Endothelial cell of umbilical vein (primary cell): ENCODE data around the gene DUSP5. TPM values are rescaled to one million over a fixed set of nuclear protein-coding genes. Genes with fewer than 3 reads are reported as not detected.

Experiments
- BruUV-seq: library from RNA; stranded (reverse); fragments of 400-500 nt; replicated peaks from 2 replicates; lab custom pipeline; 2021; lab: Mats Ljungman, UMichigan
- CTCF ChIA-PET: fragments of 300-600, 350-600 bp; sonication (Branson Sonifier 250); formaldehyde crosslinking; loops from one replicate; lab custom pipeline; 2021; ENCODE audit warnings: antibody characterized with exemption, inconsistent platforms; lab: Charles Lee
- POLR2A ChIA-PET: fragments of 300-600, 350-600 bp; sonication (Branson Sonifier 250); formaldehyde crosslinking; loops from one replicate; lab custom pipeline; 2021; ENCODE audit warnings: antibody characterized with exemption, inconsistent platforms; lab: Charles Lee
- DNase-seq: peaks from one replicate; pipeline ENCODE4 v3.0.0-alpha.2; 2011; ENCODE audit warnings: low read depth, low spot score
- FAIRE-seq: peaks from 2 replicates; lab custom pipeline; 2011; peaks lifted over from hg19 to GRCh38; lab: Jason Lieb, UNC
- H2AFZ ChIP-seq: 2 replicates; pipeline ENCODE4 v1.6.0; 2012; ENCODE audit warnings: low read depth, low read length, control low read depth, inconsistent platforms
- H3K27ac ChIP-seq: 2 replicates; pipeline ENCODE4 v1.5.1; 2011; ENCODE audit warnings: low read depth, mild to moderate bottlenecking, control low read depth, low read length, moderate library complexity; ENCODE audit not compliant: insufficient read depth
- H3K27me3 ChIP-seq, 2 experiments: 2 replicates each; pipeline versions ENCODE4 v1.6.0 to v1.6.1; 2011; ENCODE audit warnings: low read length in 2 of 2, mixed read lengths in 1 of 2; ENCODE audit not compliant: control insufficient read depth in 2 of 2, insufficient read depth in 2 of 2
- H3K36me3 ChIP-seq, 2 experiments: 2 replicates in 1 of 2; 3 replicates in 1 of 2; pipeline ENCODE4 v1.5.1; 2011; ENCODE audit warnings: low read length in 2 of 2, mild to moderate bottlenecking in 1 of 2, moderate library complexity in 1 of 2; ENCODE audit not compliant: control insufficient read depth in 2 of 2, insufficient read depth in 2 of 2; ENCODE audit errors: extremely low read depth in 1 of 2
- H3K4me1 ChIP-seq: 3 replicates; pipeline ENCODE4 v1.5.1; 2011; ENCODE audit warnings: mild to moderate bottlenecking, low read length; ENCODE audit not compliant: control insufficient read depth, insufficient read depth; ENCODE audit errors: extremely low read depth
- H3K4me2 ChIP-seq: 2 replicates; pipeline ENCODE4 v1.6.1; 2011; ENCODE audit warnings: low read length, control low read depth, mixed read lengths; ENCODE audit not compliant: insufficient read depth
- H3K4me3 ChIP-seq, 3 experiments: fragments of 200-600 bp in 1 of 3; sonication (generic), shearing (Covaris generic) in 1 of 3; replicated peaks in 1 of 3; 2 replicates each; pipeline ENCODE4 v1.5.1; 2011 to 2016; ENCODE audit warnings: control low read depth in 3 of 3, low read length in 3 of 3, mild to moderate bottlenecking in 2 of 3, inconsistent platforms in 1 of 3, low read depth in 1 of 3, moderate library complexity in 1 of 3; ENCODE audit not compliant: insufficient read depth in 1 of 3
- H3K79me2 ChIP-seq: 2 replicates; pipeline ENCODE4 v1.6.0; 2012; ENCODE audit warnings: low read length, inconsistent platforms; ENCODE audit not compliant: control insufficient read depth, insufficient read depth
- H3K9ac ChIP-seq: replicated peaks from 2 replicates; pipeline ENCODE3; 2011; ENCODE audit warnings: low read length, control low read depth; ENCODE audit not compliant: insufficient read depth; ENCODE audit errors: extremely low read depth
- H3K9me1 ChIP-seq: replicated peaks from 3 replicates; pipeline ENCODE4 v1.6.0; 2011; ENCODE audit warnings: mild to moderate bottlenecking, low read length; ENCODE audit not compliant: control insufficient read depth, insufficient read depth; ENCODE audit errors: extremely low read depth
- H3K9me3 ChIP-seq: replicated peaks from 2 replicates; pipeline ENCODE4 v1.5.1; 2012; ENCODE audit warnings: low read length, inconsistent platforms; ENCODE audit not compliant: control insufficient read depth, insufficient read depth
- H4K20me1 ChIP-seq: replicated peaks from 2 replicates; pipeline ENCODE3; 2011; ENCODE audit warnings: mild to moderate bottlenecking, low read length; ENCODE audit not compliant: control insufficient read depth, insufficient read depth; ENCODE audit errors: extremely low read depth
- EZH2 ChIP-seq: IDR thresholded peaks from 2 replicates; pipeline ENCODE4 v1.6.1; 2012; ENCODE audit warnings: borderline replicate concordance, low read depth, mild to moderate bottlenecking, moderate library complexity, low read length, inconsistent platforms; ENCODE audit not compliant: severe bottlenecking
- FOS ChIP-seq: IDR thresholded peaks from 2 replicates; pipeline ENCODE4 v1.6.1; 2011; ENCODE audit warnings: mild to moderate bottlenecking, low read length, moderate library complexity, borderline replicate concordance; ENCODE audit not compliant: insufficient read depth
- GATA2 ChIP-seq: IDR thresholded peaks from 2 replicates; pipeline ENCODE4 v1.7.0; 2011; ENCODE audit warnings: low read depth, mild to moderate bottlenecking, moderate library complexity, mixed read lengths, low read length; ENCODE audit not compliant: insufficient read length, insufficient read depth
- JUN ChIP-seq: IDR thresholded peaks from 2 replicates; pipeline ENCODE4 v1.6.1; 2011; ENCODE audit warnings: borderline replicate concordance, low read depth; ENCODE audit not compliant: insufficient read length, insufficient read depth
- POLR2AphosphoS5 ChIP-seq: IDR thresholded peaks from 2 replicates; pipeline ENCODE4 v1.6.1; 2012; ENCODE audit warnings: low read depth, mild to moderate bottlenecking, control low read depth, low read length, moderate library complexity; ENCODE audit not compliant: insufficient read depth
- dilution Hi-C: fragments of 300-500 bp; cut with MboI; formaldehyde crosslinking; loops from one replicate; pipeline ENCODE4 v1.15.0; 2019; ENCODE audit warnings: low sequenced_read_pairs; ENCODE audit not compliant: extremely low pct_ligation_motif_present
- intact Hi-C: fragments of 100-400 bp; cut with micrococcal nuclease; formaldehyde crosslinking; loops from one replicate; pipeline ENCODE4 v1.10.0; 2022
- polyA plus RNA-seq, 4 experiments: library from polyadenylated mRNA; depleted of rRNA in 3 of 4; stranded (reverse) in 3 of 4; unstranded in 1 of 4; fragments of >200 nt; gene quantifications; 2 replicates each; pipeline versions ENCODE4 v1.2.1 to v1.2.3, GENCODE V29; 2011 to 2012; ENCODE audit warnings: missing spikeins in 1 of 4
- total RNA-seq: library from RNA; stranded (reverse); gene quantifications from 2 replicates; pipeline ENCODE4 v1.2.3, GENCODE V29; 2021
- TF ChIP-seq, protein P1 (sequence below), 2 donors: IDR thresholded peaks; 1 replicate in 1 of 2; 2 replicates in 1 of 2; pipeline ENCODE4 v1.5.1; 2011; ENCODE audit warnings: low read length in 2 of 2, mild to moderate bottlenecking in 2 of 2, moderate library complexity in 2 of 2, control low read depth in 1 of 2, inconsistent platforms in 1 of 2, low read depth in 1 of 2; ENCODE audit not compliant: insufficient read depth in 1 of 2; ENCODE audit errors: extremely low read depth in 1 of 2

The DUSP5 gene
- total and polyA plus RNA-seq, 2 donors (not counting 3 experiments of a cell fraction or from before 2014, with no cell fraction given) = 12.2 to 25.2 TPM

DNA sequence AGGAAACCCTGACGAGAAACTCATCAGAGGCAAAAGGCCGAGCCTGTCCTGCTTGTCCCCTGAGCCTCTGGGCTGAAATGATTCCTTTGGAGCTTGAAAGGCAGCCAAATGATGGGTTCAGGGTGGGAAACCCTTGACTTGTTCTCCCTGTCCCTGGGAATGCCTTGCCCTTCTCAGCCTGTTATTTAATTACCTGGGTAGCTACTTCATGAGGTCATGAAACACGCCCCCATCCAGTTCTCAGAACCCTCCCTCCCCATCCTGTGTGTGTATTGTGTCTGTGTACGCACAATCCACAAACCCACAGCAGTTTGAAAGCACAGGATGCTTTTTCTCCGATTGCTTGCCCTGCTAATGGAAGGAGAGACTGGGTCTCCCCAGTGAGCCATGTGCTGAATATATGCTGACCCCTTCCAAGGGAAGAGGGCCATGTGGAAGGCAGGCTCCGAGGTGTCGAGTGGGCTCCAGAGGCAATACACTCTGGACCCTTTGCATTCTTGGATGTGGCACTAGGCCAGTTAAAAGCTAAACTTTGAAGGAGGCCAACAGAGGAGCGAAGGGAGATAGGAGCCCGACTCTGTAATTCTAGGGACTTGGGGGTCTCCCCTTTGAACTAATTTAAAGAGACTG, 10.6 kb downstream of the DUSP5 start:
- H3K4me1 ChIP-seq = peaks cover 65% of the 10 kb centered on the region
- H3K4me2 ChIP-seq = peak overlapping the region; percentile 6
- dilution Hi-C loops = no loop called here
- no peak overlapping the region for H3K4me3 ChIP-seq
- ChIA-PET CTCF (interaction anchor here (1.0 to 2.1 kb wide), 3 partner anchors 39 to 154 kb away, joined by 3 to 13 read pairs (median 6); no protein-coding TSS in a partner anchor), POLR2A (no interaction called here)
- DNase-seq (no peak), FAIRE-seq (no peak)
- no peaks in the 10 kb centered on the region for H3K27me3 ChIP-seq
- BruUV-seq = no TSS peak
- TF ChIP-seq FOS (no peak), POLR2AphosphoS5 (no peak), EZH2 (no peak)
- intact Hi-C loops = loop anchor here (5.0 kb wide), 1 partner anchor 426 kb away; no protein-coding TSS in a partner anchor
- peaks cover 3 to 10% of the 10 kb centered on the region in 2 experiments for H3K36me3 ChIP-seq
- no peaks in the 10 kb centered on the region for H3K9me3 ChIP-seq
- H2AFZ ChIP-seq = no peak overlapping the region
- H3K9ac ChIP-seq = peak overlapping the region; percentile 15
- peak overlapping the region; percentile 74 for H3K27ac ChIP-seq
- no peaks in the 10 kb centered on the region for H4K20me1 ChIP-seq
- no peaks in the 10 kb centered on the region for H3K9me1 ChIP-seq
- H3K79me2 ChIP-seq = peaks cover 69% of the 10 kb centered on the region

DNA sequence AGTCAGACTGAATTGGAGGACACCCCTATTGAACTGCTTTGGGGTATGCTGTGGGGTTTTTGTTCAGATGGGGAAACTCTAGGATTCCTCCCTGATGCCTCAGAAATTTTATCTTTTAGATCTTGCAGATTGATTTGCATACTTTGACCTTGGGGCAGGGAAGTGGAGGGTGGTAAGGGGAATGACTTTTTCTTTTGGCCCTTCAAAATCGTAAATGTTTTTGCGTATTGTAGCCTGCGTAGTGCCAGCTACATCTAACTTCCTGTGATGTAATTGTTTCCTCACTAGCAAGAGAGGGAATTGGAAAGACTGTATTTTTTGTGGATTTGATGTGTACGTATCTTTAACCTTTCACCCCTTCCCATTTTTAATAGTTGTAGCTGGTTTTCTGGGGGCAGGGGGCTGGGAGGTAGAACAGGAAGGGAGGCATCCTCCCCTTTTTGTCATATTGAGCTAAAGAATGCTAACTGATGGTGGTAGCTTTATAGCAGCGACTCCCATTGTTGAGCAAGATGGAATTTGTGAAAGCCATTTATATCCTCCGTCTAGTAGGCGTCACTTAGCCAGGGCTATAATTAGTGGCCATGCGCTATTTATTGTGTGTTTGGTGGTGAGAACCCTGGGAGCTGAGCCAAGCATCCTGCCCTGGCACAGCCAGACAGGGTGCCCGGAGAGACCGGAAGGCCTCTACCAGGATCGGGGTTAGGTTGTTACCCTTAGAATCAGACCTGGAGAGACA, 11.3 kb downstream of the DUSP5 start:
- Histone ChIP-seq H3K4me1 (peaks cover 59% of the 10 kb centered on the region), H3K4me2 (no peak overlapping the region), H3K9me1 (no peaks in the 10 kb centered on the region), H3K79me2 (peaks cover 69% of the 10 kb centered on the region), H3K27ac (peak overlapping the region; percentile 74), H3K27me3 (no peaks in the 10 kb centered on the region), H2AFZ (no peak overlapping the region), H3K9ac (peak overlapping the region; percentile 15), H4K20me1 (no peaks in the 10 kb centered on the region), H3K36me3 (peaks cover 3 to 10% of the 10 kb centered on the region in 2 experiments), H3K4me3 (no peak overlapping the region), H3K9me3 (no peaks in the 10 kb centered on the region)
- no TSS peak for BruUV-seq
- dilution Hi-C loops (no loop called here), intact Hi-C loops (loop anchor here (1.0 to 5.0 kb wide), 2 partner anchors 18 to 427 kb away; no protein-coding TSS in a partner anchor)
- FAIRE-seq = peak; percentile 71
- ChIA-PET POLR2A (no interaction called here), CTCF (interaction anchor here (1.0 to 2.1 kb wide), 3 partner anchors 8 to 155 kb away, joined by 3 to 13 read pairs (median 3); no protein-coding TSS in a partner anchor)
- TF ChIP-seq, protein P1, sequence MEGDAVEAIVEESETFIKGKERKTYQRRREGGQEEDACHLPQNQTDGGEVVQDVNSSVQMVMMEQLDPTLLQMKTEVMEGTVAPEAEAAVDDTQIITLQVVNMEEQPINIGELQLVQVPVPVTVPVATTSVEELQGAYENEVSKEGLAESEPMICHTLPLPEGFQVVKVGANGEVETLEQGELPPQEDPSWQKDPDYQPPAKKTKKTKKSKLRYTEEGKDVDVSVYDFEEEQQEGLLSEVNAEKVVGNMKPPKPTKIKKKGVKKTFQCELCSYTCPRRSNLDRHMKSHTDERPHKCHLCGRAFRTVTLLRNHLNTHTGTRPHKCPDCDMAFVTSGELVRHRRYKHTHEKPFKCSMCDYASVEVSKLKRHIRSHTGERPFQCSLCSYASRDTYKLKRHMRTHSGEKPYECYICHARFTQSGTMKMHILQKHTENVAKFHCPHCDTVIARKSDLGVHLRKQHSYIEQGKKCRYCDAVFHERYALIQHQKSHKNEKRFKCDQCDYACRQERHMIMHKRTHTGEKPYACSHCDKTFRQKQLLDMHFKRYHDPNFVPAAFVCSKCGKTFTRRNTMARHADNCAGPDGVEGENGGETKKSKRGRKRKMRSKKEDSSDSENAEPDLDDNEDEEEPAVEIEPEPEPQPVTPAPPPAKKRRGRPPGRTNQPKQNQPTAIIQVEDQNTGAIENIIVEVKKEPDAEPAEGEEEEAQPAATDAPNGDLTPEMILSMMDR (IDR thresholded peaks at IDR 0.05; ENCODE audit: extremely low read depth in 1 of 2, insufficient read depth in 1 of 2, low read depth in 1 of 2, low read length in 2 of 2) = no peak
- TF ChIP-seq GATA2 = peak; percentile 51
- peak; percentile 53 for TF ChIP-seq JUN
- DNase-seq = peak; percentile 55
